Measurements from ENCODE around the gene SORT1.

DNA sequence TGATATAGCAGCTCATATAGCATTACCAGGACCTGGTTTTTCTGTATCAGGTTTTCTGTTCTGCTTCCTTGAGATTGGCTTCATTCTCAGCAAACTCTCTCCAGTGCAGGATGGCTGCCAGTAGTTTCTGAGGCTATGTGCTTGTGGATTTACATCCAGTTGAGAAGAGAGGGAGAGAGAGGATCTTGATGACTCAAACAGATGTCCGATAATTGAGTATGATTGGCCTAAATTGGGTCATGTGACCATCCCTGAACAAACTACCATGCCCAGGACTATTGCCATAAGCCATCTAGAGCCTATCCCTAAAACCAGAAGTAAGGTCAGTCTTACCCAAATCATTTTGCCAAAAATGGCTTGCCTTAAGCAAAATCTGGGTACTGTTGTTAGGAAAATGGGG lies 46.6 kb upstream of the SORT1 start:
- TF ChIP-seq, protein P1, sequence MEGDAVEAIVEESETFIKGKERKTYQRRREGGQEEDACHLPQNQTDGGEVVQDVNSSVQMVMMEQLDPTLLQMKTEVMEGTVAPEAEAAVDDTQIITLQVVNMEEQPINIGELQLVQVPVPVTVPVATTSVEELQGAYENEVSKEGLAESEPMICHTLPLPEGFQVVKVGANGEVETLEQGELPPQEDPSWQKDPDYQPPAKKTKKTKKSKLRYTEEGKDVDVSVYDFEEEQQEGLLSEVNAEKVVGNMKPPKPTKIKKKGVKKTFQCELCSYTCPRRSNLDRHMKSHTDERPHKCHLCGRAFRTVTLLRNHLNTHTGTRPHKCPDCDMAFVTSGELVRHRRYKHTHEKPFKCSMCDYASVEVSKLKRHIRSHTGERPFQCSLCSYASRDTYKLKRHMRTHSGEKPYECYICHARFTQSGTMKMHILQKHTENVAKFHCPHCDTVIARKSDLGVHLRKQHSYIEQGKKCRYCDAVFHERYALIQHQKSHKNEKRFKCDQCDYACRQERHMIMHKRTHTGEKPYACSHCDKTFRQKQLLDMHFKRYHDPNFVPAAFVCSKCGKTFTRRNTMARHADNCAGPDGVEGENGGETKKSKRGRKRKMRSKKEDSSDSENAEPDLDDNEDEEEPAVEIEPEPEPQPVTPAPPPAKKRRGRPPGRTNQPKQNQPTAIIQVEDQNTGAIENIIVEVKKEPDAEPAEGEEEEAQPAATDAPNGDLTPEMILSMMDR (conservative IDR thresholded peaks at IDR 0.05; ENCODE audit: low read depth, low read length), result no peak
- TF ChIP-seq EZH2phosphoT487 (IDR thresholded peaks at IDR 0.05; ENCODE audit: borderline replicate concordance, low read length) (no peak), EZH2 (IDR thresholded peaks at IDR 0.05; ENCODE audit: low read length, unreplicated experiment) (no peak)
